ENCODE measurements around the gene KCTD5. TPM values are rescaled to one million over a fixed set of nuclear protein-coding genes. Genes with fewer than 3 reads are reported as not detected.

Gene KCTD5
- polyA plus RNA-seq, 1 donor (not counting 4 experiments of a cell fraction or from before 2014, with no cell fraction given) = 29.0 TPM

- peaks cover 3% of the 10 kb centered on the region for H3K4me1 ChIP-seq (ENCODE audit: control insufficient read depth, extremely low read depth, insufficient read depth, low read length)
- no peak for DNase-seq (ENCODE audit: low read depth, low spot score)
Measured at GRCh38 chr16:2737238-2737605, 54.9 kb downstream of the KCTD5 start.

GRCh38 chr16:2737895-2738418, 55.6 kb downstream of the KCTD5 start:
- H3K27ac ChIP-seq (ENCODE audit: control insufficient read depth, insufficient read depth, low read length) = no peak overlapping the region
- H3K27me3 ChIP-seq (ENCODE audit: control insufficient read depth, extremely low read depth, insufficient read depth, low read length) = no peaks in the 10 kb centered on the region
- TF ChIP-seq CTCF (optimal IDR thresholded peaks at IDR 0.05 in 1 of 3, IDR thresholded peaks at IDR 0.05 in 1 of 3, conservative IDR thresholded peaks at IDR 0.05 in 1 of 3; ENCODE audit: extremely low read depth in 1 of 3, insufficient read depth in 2 of 3, low read length in 3 of 3) (no peak), EZH2 (IDR thresholded peaks at IDR 0.05; ENCODE audit: low read length) (no peak)
- no peaks in the 10 kb centered on the region for H3K9me3 ChIP-seq (ENCODE audit: control insufficient read depth, low read depth, low read length)
- H3K9ac ChIP-seq (ENCODE audit: control insufficient read depth, extremely low read depth, insufficient read depth, low read length) = no peak overlapping the region
- H4K20me1 ChIP-seq (ENCODE audit: control insufficient read depth, extremely low read depth, insufficient read depth, low read length) = no peaks in the 10 kb centered on the region
- H3K4me2 ChIP-seq (ENCODE audit: control insufficient read depth, extremely low read depth, insufficient read depth, low read depth, low read length) = no peak overlapping the region
- dilution Hi-C loops (cut with MboI; ENCODE audit: extremely low pct_ligation_motif_present, low sequenced_read_pairs) = no loop called here
- H3K36me3 ChIP-seq (ENCODE audit: control insufficient read depth in 2 of 2, extremely low read depth in 1 of 2, insufficient read depth in 2 of 2, low read length in 2 of 2) = no peaks in the 10 kb centered on the region
- no peak overlapping the region for H3K4me3 ChIP-seq (ENCODE audit: control insufficient read depth in 2 of 3, extremely low read depth in 1 of 3, insufficient read depth in 2 of 3, low read depth in 1 of 3, low read length in 3 of 3)
- H2AFZ ChIP-seq (ENCODE audit: control insufficient read depth, low read length) = no peak overlapping the region
- FAIRE-seq = no peak
- H3K9me1 ChIP-seq (ENCODE audit: control insufficient read depth, extremely low read depth, insufficient read depth, low read length) = no peaks in the 10 kb centered on the region
- no peak for DNase-seq (ENCODE audit: low read depth, low spot score)
- no peaks in the 10 kb centered on the region for H3K79me2 ChIP-seq (ENCODE audit: control insufficient read depth, insufficient read depth, low read length)
- peaks cover 3% of the 10 kb centered on the region for H3K4me1 ChIP-seq (ENCODE audit: control insufficient read depth, extremely low read depth, insufficient read depth, low read length)

More at GRCh38 chr16:2737238-2737605, 54.9 kb downstream of the KCTD5 start:
- dilution Hi-C loops (cut with MboI; ENCODE audit: extremely low pct_ligation_motif_present, low sequenced_read_pairs) = no loop called here
- no peaks in the 10 kb centered on the region for H3K36me3 ChIP-seq (ENCODE audit: control insufficient read depth in 2 of 2, extremely low read depth in 1 of 2, insufficient read depth in 2 of 2, low read length in 2 of 2)
- no peaks in the 10 kb centered on the region for H3K27me3 ChIP-seq (ENCODE audit: control insufficient read depth, extremely low read depth, insufficient read depth, low read length)
- no peak overlapping the region for H2AFZ ChIP-seq (ENCODE audit: control insufficient read depth, low read length)
- no peak overlapping the region for H3K4me2 ChIP-seq (ENCODE audit: control insufficient read depth, extremely low read depth, insufficient read depth, low read depth, low read length)
- H3K27ac ChIP-seq (ENCODE audit: control insufficient read depth, insufficient read depth, low read length) = no peak overlapping the region
- no peak for TF ChIP-seq EZH2 (IDR thresholded peaks at IDR 0.05; ENCODE audit: low read length)
- TF ChIP-seq CTCF (optimal IDR thresholded peaks at IDR 0.05 in 1 of 3, IDR thresholded peaks at IDR 0.05 in 1 of 3, conservative IDR thresholded peaks at IDR 0.05 in 1 of 3; ENCODE audit: extremely low read depth in 1 of 3, insufficient read depth in 2 of 3, low read length in 3 of 3) = no peak
- H3K4me3 ChIP-seq (ENCODE audit: control insufficient read depth in 2 of 3, extremely low read depth in 1 of 3, insufficient read depth in 2 of 3, low read depth in 1 of 3, low read length in 3 of 3) = no peak overlapping the region
- no peaks in the 10 kb centered on the region for H3K9me1 ChIP-seq (ENCODE audit: control insufficient read depth, extremely low read depth, insufficient read depth, low read length)
- FAIRE-seq = no peak
- H3K79me2 ChIP-seq (ENCODE audit: control insufficient read depth, insufficient read depth, low read length) = no peaks in the 10 kb centered on the region
- no peak overlapping the region for H3K9ac ChIP-seq (ENCODE audit: control insufficient read depth, extremely low read depth, insufficient read depth, low read length)
- no peaks in the 10 kb centered on the region for H3K9me3 ChIP-seq (ENCODE audit: control insufficient read depth, low read depth, low read length)
- no peaks in the 10 kb centered on the region for H4K20me1 ChIP-seq (ENCODE audit: control insufficient read depth, extremely low read depth, insufficient read depth, low read length)

Measured in keratinocyte (primary cell).